KOPT-K1 (cell line): ENCODE results near the gene STK38L.

Experiments
- H3K27ac ChIP-seq: fragments of 200-600 bp; sonication (generic); 2 replicates; pipeline ENCODE4 v1.5.1; 2016; ENCODE audit warnings: antibody characterized with exemption, mild to moderate bottlenecking, low read depth, low read length; ENCODE audit not compliant: poor library complexity, severe bottlenecking
- H3K36me3 ChIP-seq: fragments of 200-600 bp; sonication (generic); 2 replicates; pipeline ENCODE4 v1.5.1; 2017; ENCODE audit warnings: antibody characterized with exemption, mild to moderate bottlenecking, low read length, moderate library complexity; ENCODE audit not compliant: insufficient read depth
- H3K9me3 ChIP-seq: fragments of 200-600 bp; sonication (generic); 2 replicates; pipeline ENCODE4 v1.5.1; 2017; ENCODE audit warnings: antibody characterized with exemption, low read length, mild to moderate bottlenecking; ENCODE audit not compliant: insufficient read depth, poor library complexity, severe bottlenecking

Gene STK38L

DNA sequence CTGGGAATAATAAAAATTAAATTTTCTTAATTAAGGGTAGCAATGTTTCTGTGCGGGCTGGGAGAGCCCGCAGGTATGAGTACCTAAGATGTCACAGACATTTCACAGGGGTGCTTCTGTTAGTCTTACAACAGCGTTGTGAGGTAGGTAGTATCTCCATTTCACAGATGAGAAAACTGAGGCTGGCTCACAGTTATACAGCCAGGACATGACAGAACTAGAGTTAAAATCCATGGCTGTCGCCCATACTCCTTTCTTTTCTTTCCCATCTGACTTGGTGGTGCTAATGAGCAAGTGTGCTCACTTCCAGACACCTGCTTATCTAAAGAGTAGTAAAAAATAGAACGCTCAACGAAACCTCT is 90.6 kb downstream of the STK38L start:
- H3K27ac ChIP-seq: no peak overlapping the region
- H3K36me3 ChIP-seq: no peaks in the 10 kb centered on the region
- H3K9me3 ChIP-seq: no peaks in the 10 kb centered on the region

DNA sequence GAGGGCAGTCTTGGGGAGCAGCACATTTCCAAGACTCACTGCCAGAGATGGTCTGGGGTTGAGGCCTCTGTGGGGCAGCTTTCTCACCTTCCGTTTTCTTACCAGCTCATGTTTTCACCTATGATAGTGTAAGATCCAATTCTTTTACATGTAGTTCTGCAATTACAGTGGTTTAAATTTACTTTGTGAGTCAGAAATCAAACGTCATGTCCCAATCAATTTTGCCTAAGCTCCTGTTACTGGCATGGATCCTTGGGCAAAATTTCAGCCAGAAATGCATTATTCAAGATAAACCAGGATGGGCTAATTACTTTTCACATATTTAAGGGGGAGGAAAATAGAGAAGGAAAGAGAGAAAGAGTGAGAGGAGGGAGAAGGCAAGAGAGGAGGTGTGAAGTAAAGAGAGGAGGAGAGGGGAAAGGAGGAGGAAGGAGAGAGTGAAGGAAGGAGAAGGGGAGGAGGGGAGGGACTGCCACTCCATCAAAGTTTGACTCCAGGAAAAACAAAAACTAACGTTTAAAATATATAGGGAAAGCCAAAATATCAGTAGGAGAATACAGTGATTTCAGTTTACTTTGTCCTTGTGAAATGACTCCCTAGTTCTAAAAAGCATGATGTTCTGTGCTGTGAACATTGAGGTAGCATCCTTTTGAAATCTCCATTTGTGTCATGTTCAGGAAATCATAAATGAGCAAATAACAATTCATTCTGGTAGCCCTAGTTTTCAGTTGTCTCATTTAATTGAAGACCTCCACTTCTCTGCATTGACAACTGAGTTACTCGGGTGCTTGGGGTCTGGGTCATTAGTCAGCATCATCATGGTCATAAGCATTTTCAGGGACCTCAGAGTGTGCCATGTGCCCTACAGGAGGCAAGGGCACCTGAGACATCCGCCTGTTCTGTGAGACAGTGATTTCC is 91.5 kb downstream of the STK38L start:
- no peak overlapping the region for H3K27ac ChIP-seq
- no peaks in the 10 kb centered on the region for H3K36me3 ChIP-seq
- H3K9me3 ChIP-seq: no peaks in the 10 kb centered on the region

DNA sequence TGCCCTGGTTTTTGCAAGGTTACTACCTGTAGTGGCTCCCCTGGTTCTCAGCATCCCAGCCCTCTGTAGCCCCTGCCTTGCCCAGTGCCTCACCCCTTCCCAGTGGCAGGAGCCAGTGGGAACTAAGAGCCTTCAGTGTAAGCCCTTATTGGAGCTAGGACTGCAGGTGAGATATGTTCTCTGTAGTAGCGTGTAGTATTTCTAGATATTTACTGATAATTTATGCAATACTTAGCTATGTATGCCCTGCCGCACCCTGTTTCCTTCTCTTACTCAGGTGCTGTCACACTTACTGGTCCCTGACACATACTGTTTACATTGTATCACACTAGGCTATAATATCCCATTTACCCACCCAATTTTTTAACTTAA is 92.2 kb downstream of the STK38L start:
- Histone ChIP-seq H3K9me3 (no peaks in the 10 kb centered on the region), H3K36me3 (no peaks in the 10 kb centered on the region), H3K27ac (no peak overlapping the region)

DNA sequence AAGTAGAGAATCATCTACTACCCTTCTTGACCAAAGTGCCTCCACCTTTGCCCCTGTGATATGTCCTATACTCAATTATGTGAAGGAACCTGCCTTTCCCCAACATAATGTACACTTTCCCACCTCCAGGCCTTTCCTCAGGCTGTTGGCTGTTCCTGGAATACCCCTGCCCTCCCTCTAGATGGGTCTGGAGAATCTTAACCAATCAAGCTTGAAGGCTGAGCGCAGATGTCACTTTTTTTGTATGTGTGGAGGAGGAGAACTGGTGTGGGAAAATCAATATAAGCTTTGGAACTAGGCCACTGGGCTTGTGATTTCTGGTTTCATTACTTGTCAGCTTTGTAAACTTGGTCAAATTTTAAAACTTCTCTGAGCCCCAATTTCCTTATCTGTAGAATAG is 93.3 kb downstream of the STK38L start:
- Histone ChIP-seq H3K36me3 (no peaks in the 10 kb centered on the region), H3K9me3 (no peaks in the 10 kb centered on the region), H3K27ac (no peak overlapping the region)

DNA sequence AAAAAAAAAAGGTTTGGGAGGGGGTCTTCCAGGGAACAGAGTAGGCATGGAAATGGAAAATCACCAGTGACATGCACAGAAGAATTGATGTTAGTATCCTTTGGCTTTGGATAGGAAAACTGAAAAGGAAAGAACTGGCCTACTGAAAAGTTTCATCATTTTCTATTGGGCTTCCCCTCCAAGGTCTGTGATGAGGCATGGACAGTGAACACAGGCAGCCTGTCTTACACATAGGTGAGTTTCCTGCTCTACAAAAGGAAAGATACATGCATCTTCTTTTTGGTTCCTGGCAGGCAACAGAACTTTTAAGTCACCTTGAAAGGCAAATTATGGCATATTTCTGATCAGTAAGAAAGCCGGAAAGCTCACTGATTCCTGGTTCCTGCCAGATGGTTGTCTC is 94.4 kb downstream of the STK38L start:
- Histone ChIP-seq H3K36me3 (no peaks in the 10 kb centered on the region), H3K9me3 (no peaks in the 10 kb centered on the region), H3K27ac (no peak overlapping the region)

DNA sequence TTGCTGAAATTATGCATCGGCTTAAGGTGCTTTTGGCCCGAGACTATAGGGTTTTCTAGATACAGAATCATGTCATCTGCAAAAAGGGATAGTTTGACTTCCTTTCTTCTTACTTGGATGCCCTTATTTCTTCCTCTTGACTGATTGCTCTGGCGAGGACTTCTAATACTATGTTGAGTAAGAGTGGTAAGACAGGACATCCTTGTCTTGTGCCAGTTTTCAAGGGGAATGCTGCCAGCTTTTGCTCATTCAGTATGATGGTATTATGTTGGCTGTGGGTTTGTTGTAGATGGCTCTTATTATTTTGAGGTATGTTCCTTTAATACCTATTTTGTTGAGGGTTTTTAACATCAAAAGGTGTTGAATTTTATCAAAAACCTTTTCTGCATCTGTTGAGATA is 96.9 kb downstream of the STK38L start:
- Histone ChIP-seq H3K27ac (no peak overlapping the region), H3K36me3 (no peaks in the 10 kb centered on the region), H3K9me3 (no peaks in the 10 kb centered on the region)

DNA sequence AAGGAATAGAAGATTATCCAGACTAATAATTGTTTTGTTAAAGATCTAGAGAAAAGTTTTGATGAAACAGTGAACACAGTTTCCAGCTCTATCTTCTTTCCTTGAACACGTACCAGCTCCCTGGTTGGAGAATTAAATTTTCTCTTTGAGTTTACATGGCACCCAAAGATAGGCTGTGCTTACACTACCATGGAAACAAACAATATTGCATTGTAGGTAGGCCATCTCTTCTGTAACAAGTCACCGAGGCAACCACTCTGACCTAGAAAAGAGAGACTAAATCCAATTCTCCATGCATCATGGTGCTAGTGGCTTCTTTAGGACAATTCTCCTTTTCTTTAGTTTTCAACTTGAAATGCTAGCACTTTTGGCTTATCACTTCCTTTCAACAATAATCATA is 98.5 kb downstream of the STK38L start:
- H3K9me3 ChIP-seq: no peaks in the 10 kb centered on the region
- no peak overlapping the region for H3K27ac ChIP-seq
- no peaks in the 10 kb centered on the region for H3K36me3 ChIP-seq

DNA sequence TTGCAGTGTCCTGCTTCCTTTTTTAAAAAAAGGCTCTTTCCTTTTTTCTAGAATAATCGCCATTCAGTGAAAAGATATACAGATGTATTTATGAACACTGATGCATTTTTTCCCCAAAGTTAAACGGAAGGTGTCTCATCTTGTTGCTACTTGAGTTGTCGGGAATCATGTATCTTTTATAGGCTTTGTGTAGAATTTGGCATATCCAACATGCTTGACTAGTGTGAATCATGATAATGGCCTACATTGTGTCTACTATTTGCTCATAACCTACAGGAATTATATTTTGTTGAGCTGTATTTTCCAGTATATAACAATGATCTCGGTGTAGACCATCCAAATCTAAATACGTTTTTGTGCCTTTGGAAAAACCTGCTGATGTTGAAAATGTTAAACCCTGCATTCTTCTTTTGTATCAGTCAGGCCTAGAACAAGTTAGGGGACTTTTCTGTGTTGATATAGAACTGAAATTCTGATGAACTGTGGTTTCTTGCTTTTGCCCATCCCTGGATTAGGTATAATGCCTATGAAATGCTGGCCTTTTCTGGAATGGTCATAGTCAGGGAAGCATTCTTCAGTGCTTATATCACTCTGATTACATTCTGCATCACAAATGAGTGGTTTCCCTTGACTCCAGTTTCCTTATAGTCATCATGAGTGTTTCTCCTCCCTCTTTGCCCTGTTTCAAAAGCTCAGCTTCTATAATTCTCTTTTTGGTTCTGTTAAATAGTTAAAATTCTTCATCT is 99.3 kb downstream of the STK38L start:
- Histone ChIP-seq H3K27ac (no peak overlapping the region), H3K9me3 (no peaks in the 10 kb centered on the region), H3K36me3 (no peaks in the 10 kb centered on the region)

DNA sequence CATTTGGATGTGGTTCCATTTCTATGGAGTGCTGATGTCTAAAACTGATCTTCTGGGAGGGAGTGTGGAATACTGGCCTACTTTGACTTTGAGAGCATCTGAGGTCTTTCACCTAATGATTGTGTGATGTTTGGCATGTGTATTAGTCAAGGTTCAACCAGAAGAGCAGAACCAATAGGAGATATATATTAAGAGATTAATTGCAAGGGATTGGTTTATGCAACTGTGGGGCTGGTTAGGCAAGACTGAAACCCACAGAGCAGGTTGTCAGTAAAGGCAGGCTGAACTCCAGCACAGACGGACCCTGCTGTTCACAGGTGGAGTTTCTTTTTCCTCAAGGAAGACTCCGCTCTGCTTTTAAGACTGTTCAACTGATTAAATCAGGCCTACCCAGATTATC is 100.2 kb downstream of the STK38L start:
- no peaks in the 10 kb centered on the region for H3K36me3 ChIP-seq
- no peaks in the 10 kb centered on the region for H3K9me3 ChIP-seq
- no peak overlapping the region for H3K27ac ChIP-seq

DNA sequence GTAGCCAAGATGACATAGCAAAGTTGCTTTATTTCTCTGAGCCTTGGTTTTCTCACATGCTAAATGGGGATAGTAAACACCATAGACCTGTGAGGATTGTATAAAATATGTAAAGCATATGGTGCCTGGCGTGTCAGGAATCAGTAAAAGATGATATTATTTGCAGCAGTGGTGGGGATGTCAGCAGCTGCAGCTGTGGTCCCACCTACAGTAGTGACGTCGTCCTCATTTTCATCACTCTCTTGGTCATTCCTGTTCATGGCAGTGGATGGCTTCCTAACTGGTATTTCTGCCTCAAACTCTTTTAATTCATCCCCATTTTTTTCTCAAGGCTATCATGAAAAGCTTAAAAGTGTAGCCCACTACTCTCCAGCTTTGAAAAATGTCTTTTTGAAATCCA is 100.7 kb downstream of the STK38L start:
- Histone ChIP-seq H3K9me3 (no peaks in the 10 kb centered on the region), H3K36me3 (no peaks in the 10 kb centered on the region), H3K27ac (no peak overlapping the region)

DNA sequence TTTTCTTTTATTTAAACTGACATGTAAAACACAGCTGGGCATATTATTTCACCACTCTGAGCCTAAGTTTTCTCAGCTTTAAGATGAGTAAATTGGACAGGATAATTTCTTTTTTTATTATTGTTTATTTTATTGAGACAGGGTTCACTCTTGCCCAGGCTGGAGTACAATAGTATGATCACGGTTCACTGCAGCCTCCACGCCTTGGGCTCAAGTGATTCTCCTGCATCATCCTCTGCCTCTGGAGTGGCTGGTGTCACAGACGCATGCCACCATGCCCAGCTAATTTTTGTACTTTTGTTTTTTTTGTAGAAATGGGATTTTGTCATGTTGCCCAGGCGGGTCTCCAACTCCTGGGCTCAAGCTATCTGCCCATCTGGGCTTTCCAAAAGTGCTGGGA is 101.3 kb downstream of the STK38L start:
- Histone ChIP-seq H3K36me3 (no peaks in the 10 kb centered on the region), H3K9me3 (no peaks in the 10 kb centered on the region), H3K27ac (no peak overlapping the region)

DNA sequence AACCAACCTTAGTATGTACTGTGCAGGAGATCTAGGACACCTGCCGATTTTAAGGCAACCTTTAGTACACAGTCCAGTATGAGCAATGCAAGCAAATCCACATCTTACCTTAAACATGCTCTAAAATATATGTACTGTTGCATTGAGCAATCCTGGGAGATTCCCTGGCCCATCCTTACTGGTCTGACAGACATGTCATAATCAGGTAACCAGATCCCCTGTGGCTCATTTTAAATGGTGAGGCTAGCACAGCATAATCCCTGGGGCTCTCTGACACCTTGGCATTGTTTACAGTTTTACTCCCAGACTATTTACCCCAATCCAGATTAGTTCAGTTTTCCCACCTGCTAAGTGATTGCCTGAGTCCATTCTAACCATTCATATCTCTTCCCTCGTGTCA is 103.7 kb downstream of the STK38L start:
- Histone ChIP-seq H3K27ac (no peak overlapping the region), H3K9me3 (no peaks in the 10 kb centered on the region), H3K36me3 (no peaks in the 10 kb centered on the region)

DNA sequence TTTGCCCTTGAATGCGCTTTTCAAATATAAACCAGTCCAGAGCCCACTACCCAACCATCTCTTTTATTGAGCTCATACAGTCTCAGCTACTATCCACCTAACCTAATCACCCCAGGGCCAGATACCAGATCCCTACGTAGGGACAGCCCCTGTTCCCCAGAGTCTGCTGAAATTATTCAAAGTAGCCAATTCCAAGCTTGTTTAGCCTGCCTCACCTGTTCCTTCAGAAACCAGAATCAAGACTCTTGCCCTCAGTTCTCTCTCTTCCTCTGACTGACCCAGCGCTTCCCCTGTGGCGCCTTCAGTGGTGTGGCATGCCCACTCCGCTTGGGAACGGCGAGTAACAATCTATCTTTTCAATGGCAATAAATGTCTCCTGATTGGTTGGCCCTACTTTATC is 107.4 kb downstream of the STK38L start:
- no peaks in the 10 kb centered on the region for H3K9me3 ChIP-seq
- H3K36me3 ChIP-seq: no peaks in the 10 kb centered on the region
- H3K27ac ChIP-seq: no peak overlapping the region

DNA sequence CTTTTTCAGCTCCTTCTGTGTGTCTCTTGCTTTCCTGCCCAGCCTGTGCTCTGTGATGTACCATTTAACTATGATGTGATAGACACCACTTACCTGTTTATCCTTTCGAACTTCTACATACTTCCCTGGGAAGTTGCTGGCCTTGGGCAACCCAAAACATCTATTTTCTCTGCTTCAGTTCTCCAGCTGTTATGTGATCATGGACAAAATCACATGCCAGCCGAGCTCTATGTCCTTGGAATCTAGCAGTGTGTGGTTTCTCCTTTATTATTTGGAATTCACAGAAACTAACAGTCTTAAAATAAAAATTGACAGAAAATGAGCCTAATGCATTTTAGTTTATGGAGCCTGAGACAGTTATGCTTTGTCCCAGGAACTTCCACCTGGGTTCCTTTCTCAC is 111.4 kb downstream of the STK38L start:
- no peak overlapping the region for H3K27ac ChIP-seq
- no peaks in the 10 kb centered on the region for H3K36me3 ChIP-seq
- H3K9me3 ChIP-seq: no peaks in the 10 kb centered on the region

DNA sequence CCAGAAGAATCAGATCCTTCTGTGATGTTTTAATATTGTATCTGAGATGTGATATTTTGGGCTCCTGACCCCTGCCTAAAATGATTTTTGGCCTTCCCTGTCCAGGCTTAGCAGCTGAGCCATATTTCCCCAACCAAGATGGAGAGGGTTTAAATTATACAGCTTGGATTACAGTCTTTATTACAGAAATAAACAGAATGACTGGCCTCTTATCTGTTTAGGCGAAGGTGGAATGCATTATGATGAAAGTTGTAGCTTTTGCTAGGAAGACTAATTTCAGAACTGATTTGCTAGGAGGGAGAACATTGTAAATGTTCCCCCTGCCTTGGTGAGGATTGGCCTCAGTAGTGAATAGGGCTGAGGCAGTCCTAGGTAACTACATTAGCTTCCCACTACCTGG is 111.9 kb downstream of the STK38L start:
- H3K36me3 ChIP-seq: no peaks in the 10 kb centered on the region
- no peak overlapping the region for H3K27ac ChIP-seq

More for the DNA sequence above, 111.9 kb downstream of the STK38L start:
- no peaks in the 10 kb centered on the region for H3K9me3 ChIP-seq
